Activated CD4-positive, CD25-positive, alpha-beta regulatory T cell treated with anti-CD3 and anti-CD28 coated beads, Interleukin-2, amount 50 U/mL, for 72 hours (primary cell): ENCODE data around the gene RANBP17.

ENCODE experiments used
- DNase-seq: peaks from one replicate; pipeline ENCODE4 v3.0.0; 2021

RANBP17 gene

DNA sequence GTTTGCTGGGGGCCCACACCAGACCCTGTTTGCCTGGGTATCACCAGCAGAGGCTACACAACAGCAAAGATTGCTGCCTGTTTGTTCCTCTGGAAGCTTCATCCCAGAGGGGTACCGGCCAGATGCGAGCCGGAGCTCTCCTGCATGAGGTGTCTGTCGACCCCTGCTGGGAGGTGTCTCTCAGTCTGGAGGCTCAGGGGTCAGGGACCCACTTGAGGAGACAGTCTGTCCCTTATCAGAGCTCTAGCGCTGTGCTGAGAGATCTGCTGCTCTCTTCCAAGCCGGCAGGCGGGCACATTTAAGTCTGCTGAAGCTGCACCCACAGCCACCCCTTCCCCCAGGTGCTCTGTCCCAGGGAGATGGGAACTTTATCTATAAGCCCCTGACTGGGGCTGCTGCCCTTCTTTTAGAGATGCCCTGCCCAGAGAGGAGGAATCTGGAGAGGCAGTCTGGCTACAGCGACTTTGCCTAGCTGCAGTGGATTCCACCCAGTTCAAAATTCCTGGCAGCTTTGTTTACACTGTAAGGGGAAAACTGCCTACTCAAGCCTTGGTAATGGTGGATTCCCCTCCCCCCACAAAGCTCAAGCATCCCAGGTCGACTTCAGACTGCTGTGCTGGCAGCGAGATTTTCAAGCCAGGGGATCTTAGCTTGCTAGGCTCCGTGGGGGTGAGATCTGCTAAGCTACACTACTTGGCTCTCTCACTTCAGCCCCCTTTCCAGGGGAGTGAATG, 241.2 kb downstream of the RANBP17 start:
- DNase-seq = no peak

DNA sequence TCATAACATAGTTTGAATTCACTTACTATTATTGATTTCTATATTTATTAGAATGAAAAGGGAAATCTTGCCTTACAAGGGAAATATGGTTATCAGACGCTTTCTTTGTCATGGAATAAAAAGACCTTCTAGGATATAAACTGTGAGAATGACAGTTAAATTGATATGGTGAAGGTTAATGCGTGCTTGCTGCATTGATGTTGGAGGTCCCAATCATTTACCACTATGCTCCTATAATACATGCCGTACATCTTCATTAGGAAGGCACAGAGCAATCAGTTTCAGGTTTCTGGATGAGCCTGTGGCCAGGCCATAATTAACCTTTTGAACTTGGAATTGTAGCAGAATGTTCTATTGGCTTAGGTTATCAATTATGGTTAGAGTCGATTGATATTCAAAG, 245.9 kb downstream of the RANBP17 start:
- DNase-seq = no peak

DNA sequence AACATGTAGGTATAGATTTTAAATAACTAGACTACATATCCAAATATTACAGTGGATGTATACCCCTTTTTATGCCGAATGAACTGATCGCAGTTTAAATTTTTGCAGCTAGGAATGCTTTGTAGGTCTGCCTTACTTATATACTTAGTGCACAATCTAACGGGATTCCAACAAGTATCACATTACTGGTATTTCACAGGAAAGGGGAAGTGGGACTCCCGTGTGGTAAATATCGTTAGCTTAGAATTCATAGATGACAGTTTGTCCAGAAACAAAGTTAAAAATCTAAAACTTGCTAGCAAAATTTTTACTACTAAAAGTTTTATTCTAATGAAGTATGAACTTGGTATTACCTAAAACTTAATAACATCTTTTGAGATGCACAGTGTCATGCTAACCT, 253.7 kb downstream of the RANBP17 start:
- no peak for DNase-seq

- no peak for DNase-seq
Measured at GRCh38 chr5:171116719-171117118, 254.9 kb downstream of the RANBP17 start.

- DNase-seq = no peak
Measured at GRCh38 chr5:171120986-171121622, 259.3 kb downstream of the RANBP17 start.

DNA sequence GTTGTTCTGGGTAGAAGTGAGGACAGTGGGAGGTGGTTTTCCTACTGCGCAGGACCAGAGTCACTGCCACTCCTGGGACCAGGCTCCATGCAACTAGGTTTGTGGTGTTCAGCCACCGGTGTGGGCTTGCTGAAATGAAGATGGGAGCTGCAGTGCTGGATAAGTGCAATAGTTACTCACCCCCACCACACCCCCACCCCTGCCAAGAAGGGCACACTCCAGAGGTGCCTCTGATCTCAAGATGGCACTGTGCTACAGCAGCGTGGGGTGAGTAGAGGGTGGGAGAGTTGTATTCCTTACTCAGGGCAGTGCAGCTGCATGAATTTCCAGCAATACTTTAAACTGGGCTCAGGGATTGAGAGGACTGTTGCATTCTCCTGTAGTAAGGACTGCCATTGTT, 259.8 kb downstream of the RANBP17 start:
- DNase-seq = no peak

DNA sequence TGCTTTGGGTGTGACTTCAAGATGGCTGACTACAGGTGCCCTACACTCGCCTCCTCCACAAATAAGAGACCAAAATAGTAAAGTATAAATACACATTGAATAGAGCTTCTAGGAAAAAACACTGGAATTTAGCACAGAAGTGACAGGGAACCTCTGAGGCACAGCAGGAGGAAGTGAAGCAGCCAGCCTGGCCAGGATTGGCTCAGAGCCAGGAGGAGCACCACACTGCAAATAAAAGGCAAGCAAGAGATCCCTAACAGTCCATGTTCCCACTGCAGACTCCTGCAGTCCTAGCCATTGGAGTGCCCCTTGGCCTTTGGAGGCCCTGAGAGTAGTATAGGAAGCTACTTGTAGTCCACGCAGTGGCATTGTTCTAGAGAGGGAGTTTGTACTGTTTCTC, 260.6 kb downstream of the RANBP17 start:
- DNase-seq = no peak

DNA sequence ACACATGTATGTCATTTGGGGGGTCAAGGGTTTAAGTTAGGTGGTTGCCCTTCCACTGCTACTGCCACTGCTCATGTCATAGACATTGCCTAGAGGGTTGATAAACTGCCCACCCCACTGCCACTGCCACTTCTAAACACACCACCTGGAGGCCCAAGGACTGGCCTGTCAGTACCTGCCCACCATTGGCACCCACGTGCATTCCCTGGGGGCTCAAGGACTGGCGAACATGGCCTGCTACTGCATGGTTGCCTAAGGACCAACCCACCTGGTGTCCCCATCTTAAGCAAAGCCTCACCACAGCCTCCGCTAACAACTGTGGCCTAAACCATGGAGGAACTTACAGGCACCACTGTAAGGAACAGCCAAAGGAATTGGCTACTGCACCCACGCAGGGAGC, 261.6 kb downstream of the RANBP17 start:
- no peak for DNase-seq

GRCh38 chr5:171127314-171127713, 265.5 kb downstream of the RANBP17 start:
- DNase-seq = no peak

- no peak for DNase-seq
Measured at GRCh38 chr5:171128136-171128535, 266.3 kb downstream of the RANBP17 start.

GRCh38 chr5:171129308-171129707, 267.5 kb downstream of the RANBP17 start:
- DNase-seq = no peak

GRCh38 chr5:171131497-171131896, 269.7 kb downstream of the RANBP17 start:
- no peak for DNase-seq

DNA sequence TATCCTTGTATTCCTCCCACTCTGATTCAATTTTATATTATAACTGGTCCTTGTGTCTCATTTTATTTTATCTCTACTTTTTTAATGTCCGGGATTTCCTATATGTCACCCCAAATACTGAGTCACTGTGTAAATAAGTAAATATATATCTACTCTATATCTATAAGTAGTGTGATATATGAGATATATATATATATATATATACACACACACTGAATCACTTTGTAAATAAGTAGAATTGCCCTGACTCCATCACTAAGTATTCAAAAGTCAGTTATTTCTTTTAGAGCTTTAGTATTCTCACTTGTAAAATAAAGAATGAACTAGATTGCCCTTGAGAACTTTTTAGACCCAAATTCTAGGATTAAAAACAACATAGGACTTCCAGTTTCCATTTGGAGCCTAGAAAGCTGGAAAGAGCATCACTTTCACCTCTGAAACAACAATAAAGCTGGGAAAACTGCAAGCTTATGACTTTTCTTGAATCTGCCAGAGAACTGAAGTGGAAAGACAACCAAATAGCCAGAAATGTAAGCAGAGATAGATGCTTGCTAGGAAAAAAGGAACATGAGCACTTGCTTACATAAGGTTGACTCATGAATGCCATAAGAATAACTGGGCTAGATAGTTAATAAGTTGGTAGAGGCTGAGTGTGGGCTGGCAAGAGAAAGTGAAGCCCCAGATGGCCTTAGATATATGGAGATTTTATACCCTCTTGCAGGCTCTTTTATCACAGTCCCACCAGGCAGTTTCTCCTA, 276.1 kb downstream of the RANBP17 start:
- DNase-seq = no peak

GRCh38 chr5:171139227-171139626, 277.4 kb downstream of the RANBP17 start:
- no peak for DNase-seq

GRCh38 chr5:171142617-171143016, 280.8 kb downstream of the RANBP17 start:
- DNase-seq = no peak

- no peak for DNase-seq
Measured at GRCh38 chr5:171143171-171143570, 281.4 kb downstream of the RANBP17 start.

- DNase-seq = no peak
Measured at GRCh38 chr5:171143926-171144325, 282.1 kb downstream of the RANBP17 start.

- no peak for DNase-seq
Measured at GRCh38 chr5:171149333-171149732, 287.5 kb downstream of the RANBP17 start.

DNA sequence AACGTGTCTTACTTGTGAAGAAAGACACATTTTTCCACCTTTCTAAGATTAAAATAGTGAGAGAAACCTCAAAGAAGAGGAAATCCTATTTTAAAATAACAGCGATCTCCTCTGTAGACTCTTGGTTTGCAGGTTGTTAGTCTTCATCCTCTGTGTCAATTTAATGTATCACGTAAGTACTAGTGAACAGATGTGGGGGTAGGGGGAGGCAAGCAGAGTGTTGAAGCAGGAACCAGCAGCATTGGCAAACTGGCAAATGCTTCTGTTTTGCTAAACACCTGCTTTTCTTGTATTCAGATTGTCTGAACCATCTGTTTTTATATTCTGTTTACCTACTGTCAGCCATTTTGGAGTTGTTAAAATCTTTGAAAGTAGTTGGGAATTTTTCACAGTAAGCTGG, 288.0 kb downstream of the RANBP17 start:
- DNase-seq = no peak

DNA sequence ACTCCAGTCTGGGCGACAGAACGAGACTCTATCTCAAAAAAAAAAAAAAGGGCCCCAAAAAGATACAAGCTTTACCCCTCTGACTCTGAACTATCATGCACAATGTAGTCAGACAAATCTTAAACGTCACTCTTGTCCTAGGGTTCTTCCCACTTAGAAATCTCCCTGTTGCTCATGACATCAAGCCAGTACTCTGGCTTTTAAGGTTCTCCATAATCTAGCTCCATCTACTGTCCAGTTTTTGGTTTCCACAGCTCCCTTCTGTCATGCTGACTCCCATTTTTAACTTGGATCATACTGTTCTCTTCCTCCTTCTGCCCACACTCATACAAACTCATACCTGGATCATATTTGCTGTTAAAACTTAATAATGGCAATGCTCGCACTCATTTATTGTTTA, 290.6 kb downstream of the RANBP17 start:
- no peak for DNase-seq

DNA sequence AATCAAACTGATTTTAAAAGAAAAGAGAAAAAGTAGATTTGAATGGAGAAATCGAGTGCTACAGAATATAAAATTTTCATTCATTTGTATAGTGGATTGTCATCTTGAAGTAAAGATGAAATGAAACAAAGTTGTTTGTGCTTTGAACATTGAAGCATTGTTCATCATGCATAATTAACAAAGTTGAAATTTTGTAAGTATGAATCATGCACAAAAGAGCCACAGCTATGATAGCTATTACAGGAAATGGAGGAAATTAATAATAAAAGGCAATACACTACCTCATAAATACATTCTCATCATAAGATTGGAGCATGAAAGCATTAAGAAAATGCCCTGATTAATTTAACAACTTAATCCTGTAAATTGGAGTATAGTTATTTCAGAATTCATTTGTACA, 293.8 kb downstream of the RANBP17 start:
- no peak for DNase-seq

- DNase-seq = no peak
Measured at GRCh38 chr5:171157276-171157675, 295.5 kb downstream of the RANBP17 start.

DNA sequence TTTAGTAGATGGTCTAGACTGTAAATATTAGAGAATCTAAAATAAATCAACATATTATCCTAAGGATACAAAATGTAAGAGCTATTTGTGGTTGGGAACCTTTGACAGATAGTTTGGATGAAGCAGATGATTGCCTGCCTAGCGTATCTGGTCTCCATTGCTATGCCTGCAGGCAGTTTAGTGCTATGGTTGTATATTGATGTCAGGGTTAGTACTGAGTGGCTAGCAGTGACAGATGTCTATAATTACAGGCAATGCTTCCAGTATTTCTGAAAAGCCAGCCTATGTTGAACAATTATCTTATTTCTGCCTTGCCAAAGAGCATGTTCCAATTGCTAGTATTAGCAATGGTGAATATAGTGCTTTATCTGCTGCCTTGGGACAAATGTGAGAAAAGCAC, 296.0 kb downstream of the RANBP17 start:
- no peak for DNase-seq

DNA sequence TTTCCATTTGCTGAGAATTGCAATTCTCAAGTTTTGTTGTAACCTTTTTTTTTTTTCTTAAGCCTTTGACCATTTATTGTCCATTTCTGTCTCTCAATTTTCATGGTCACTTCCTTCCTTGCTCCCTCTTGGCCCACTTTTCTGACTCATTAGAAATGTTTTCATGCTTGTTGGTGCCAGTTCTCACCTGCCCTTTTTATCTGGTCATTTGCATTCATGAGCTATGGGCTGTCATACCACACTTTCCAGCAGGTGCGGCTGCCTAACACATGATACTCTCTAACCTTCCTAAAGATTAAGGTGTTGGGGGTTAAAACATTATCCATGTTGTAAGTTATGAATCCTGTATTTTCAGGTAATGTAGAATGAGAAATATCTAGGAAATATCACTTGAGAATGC, 296.8 kb downstream of the RANBP17 start:
- DNase-seq = no peak
